HUES64 (cell line): ENCODE data around the gene ATAD1.
"Not testable (repeated sequence)": the region's sequence is repeated elsewhere in the genome, so short reads cannot be mapped to it uniquely, and the experiment has no call there.

ENCODE experiments used
- H3K27ac ChIP-seq: 2 replicates; pipeline ENCODE4 v1.7.0; 2013; ENCODE audit warnings: low read depth, low read length, inconsistent platforms
- H3K27me3 ChIP-seq: 2 replicates; pipeline ENCODE4 v1.6.1; 2013; ENCODE audit warnings: mild to moderate bottlenecking, low read length; ENCODE audit not compliant: insufficient read depth
- H3K36me3 ChIP-seq: 2 replicates; pipeline ENCODE4 v1.6.1; 2013; ENCODE audit warnings: mild to moderate bottlenecking, low read length; ENCODE audit not compliant: insufficient read depth
- H3K4me1 ChIP-seq: 2 replicates; pipeline ENCODE4 v1.6.1; 2013; ENCODE audit warnings: mild to moderate bottlenecking, low read length, moderate library complexity; ENCODE audit not compliant: insufficient read depth
- H3K4me3 ChIP-seq: 2 replicates; pipeline ENCODE4 v1.5.1; 2013; ENCODE audit warnings: mild to moderate bottlenecking, low read length, moderate library complexity
- H3K9ac ChIP-seq: 2 replicates; pipeline ENCODE4 v1.6.1; 2013; ENCODE audit warnings: mild to moderate bottlenecking, low read depth, low read length
- H3K9me3 ChIP-seq: 2 replicates; pipeline ENCODE4 v1.6.1; 2013; ENCODE audit warnings: low read depth, low read length; ENCODE audit not compliant: insufficient read depth
- WGBS: fragments of 150-250, 120-280 bp; methylation state at CpG from one replicate; pipeline ENCODE4 v1.1.7; 2013; ENCODE audit warnings: missing lambda C conversion rate; 5-methylcytosine and 5-hydroxymethylcytosine counted together

The ATAD1 gene

DNA sequence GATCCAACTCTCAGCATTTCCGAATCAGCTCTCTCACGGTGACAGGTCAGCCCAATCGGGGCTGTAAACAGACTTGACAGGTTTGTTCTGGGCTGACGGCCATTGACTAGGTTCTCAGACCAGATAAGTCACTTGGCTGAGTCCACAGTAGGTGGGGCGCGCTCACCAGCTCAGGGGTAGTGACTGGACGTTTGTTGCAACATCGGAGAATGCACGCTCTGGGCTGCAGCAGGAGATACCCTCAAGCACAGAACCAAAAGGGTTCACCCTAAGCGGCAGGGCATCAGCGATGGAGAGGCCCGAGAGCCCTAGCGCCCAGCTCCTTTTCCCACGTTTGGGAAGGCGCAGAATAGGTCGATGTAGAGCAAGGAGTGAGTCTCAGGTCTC, 43.5 kb upstream of the ATAD1 start:
- peak overlapping the region; percentile 81; the same call in 1 of the 2 replicates for H3K27ac ChIP-seq
- 12% methylated on average over 16 of the region's 16 CpGs for WGBS
- peak overlapping the region; percentile 96 for H3K4me3 ChIP-seq
- H3K9me3 ChIP-seq: no peaks in the 10 kb centered on the region
- H3K27me3 ChIP-seq: no peaks in the 10 kb centered on the region
- peak overlapping the region; percentile 78 for H3K9ac ChIP-seq
- H3K36me3 ChIP-seq: no peaks in the 10 kb centered on the region
- peaks cover 3% of the 10 kb centered on the region; the same call in 1 of the 2 replicates for H3K4me1 ChIP-seq

- no peak overlapping the region for H3K9ac ChIP-seq
- no peaks in the 10 kb centered on the region for H3K36me3 ChIP-seq
- no peak overlapping the region for H3K27ac ChIP-seq
- H3K9me3 ChIP-seq: no peaks in the 10 kb centered on the region
- 92% methylated on average over 4 of the region's 4 CpGs for WGBS
- peak overlapping the region; percentile 96 for H3K4me3 ChIP-seq
- H3K27me3 ChIP-seq: no peaks in the 10 kb centered on the region
- H3K4me1 ChIP-seq: no peaks in the 10 kb centered on the region
These were observed 42.9 kb upstream of the ATAD1 start for GRCh38 chr10:87860816-87861403.

- H3K4me3 ChIP-seq: no peak overlapping the region
- no peaks in the 10 kb centered on the region for H3K9me3 ChIP-seq
- no peaks in the 10 kb centered on the region for H3K36me3 ChIP-seq
- no peak overlapping the region for H3K27ac ChIP-seq
- WGBS: 76% methylated on average over 3 of the region's 3 CpGs
- H3K27me3 ChIP-seq: no peaks in the 10 kb centered on the region
- H3K4me1 ChIP-seq: no peaks in the 10 kb centered on the region
- H3K9ac ChIP-seq: no peak overlapping the region
These were observed 42.2 kb upstream of the ATAD1 start for GRCh38 chr10:87860156-87860795.

DNA sequence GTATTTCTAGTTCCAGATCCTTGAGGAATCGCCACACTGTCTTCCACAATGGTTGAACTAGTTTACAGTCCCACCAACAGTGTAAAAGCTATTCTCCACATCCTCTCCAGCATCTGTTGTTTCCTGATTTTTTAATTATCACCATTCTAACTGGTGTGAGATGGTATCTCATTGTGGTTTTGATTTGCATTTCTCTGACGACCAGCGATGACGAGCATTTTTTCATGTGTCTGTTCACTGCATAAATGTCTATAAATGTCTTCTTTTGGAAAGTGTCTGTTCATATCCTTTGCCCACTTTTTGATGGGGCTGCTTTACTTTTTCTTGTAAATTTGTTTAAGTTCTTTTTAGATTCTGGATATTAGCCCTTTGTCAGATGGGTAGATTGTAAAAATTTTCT, 37.6 kb upstream of the ATAD1 start:
- not testable (repeated sequence) for H3K27ac ChIP-seq, H3K27me3 ChIP-seq, H3K4me3 ChIP-seq, H3K9me3 ChIP-seq, H3K4me1 ChIP-seq, H3K36me3 ChIP-seq, H3K9ac ChIP-seq
- WGBS: 100% methylated on average over 3 of the region's 4 CpGs

DNA sequence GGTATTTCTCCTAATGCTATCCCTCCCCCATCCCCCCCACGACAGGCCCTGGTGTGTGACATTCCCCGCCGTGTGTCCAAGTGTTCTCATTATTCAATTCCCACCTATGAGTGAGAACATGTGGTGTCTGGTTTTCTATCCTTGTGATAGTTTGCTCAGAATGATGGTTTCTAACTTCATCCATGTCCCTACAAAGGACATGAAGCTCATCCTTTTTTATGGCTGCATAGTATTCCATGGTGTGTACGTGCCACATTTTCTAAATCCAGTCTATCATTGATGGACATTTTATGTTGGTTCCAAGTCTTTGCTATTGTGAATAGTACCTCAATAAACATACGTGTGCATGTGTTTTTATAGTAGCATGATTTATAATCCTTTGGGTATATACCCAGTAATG, 37.2 kb upstream of the ATAD1 start:
- 100% methylated on average over 4 of the region's 5 CpGs for WGBS
- H3K36me3 ChIP-seq, H3K9ac ChIP-seq, H3K27ac ChIP-seq, H3K27me3 ChIP-seq, H3K4me3 ChIP-seq, H3K9me3 ChIP-seq, H3K4me1 ChIP-seq: not testable (repeated sequence)

DNA sequence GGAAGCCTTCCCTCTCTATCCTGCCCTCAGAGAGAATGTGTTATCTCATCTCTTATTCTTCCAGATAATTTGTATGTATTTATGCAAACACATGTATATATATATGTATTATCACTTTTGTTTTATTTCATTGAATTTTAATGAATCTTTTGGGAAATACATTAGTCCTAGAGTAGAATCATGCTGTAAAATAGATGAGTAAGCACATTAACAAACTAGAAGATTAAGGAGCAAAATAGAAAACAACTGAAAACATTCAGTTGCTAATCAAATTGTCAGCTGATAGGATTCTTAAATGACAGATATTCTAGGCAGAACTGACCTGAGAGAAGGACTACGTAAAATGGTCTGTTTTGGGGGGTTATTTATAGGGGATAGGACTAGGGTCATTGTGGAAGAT, 34.1 kb upstream of the ATAD1 start:
- Histone ChIP-seq H3K9me3 (no peaks in the 10 kb centered on the region), H3K27me3 (no peaks in the 10 kb centered on the region), H3K27ac (no peak overlapping the region), H3K9ac (no peak overlapping the region), H3K36me3 (no peaks in the 10 kb centered on the region), H3K4me3 (no peak overlapping the region), H3K4me1 (peaks cover 3% of the 10 kb centered on the region; the same call in 1 of the 2 replicates)
- 88% methylated on average over 1 of the region's 1 CpG for WGBS

DNA sequence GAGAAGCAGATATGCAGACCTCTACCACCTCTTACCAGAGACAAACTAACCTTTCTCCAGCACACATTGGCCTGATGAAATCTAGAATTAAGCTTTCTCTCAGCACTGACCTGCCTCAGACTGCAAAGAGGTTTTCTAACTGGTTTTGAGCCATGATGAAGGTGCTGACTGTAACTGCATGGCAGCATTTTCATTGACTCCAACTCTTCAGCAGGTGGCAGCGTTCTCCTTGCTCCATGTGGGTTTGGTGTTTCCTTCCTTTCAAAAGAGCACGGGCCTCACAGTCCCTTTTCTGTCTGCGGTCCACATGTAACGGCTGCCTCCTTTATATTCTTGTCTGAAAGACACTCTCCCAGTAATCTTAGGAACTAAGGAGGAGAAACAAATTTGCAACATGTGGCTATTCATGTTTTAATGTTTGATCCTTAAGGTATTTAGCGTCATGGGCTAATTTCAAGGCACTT, 32.7 kb upstream of the ATAD1 start:
- 25% methylated on average over 5 of the region's 5 CpGs for WGBS
- H3K4me3 ChIP-seq: no peak overlapping the region

DNA sequence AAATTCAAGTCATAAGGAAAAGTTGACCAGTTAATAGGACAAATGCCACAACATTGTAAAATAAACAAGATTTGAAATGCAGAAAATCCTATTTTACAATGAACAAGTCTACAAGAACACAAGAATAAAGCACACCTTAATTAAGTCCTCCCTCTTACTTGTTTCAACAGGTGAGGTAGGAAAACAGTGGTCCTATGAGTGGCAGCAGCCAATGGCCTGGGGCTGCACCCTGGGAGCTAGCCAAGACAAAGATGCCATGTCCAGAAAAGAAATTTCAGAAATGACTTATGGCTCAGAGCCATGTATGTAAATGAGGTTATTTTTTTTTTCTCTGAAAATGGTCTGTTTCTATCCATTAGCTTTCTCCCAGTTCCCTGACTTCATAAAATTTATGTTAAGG, 31.0 kb upstream of the ATAD1 start:
- H3K9ac ChIP-seq: no peak overlapping the region
- H3K4me1 ChIP-seq: peaks cover 3% of the 10 kb centered on the region; the same call in 1 of the 2 replicates
- H3K36me3 ChIP-seq: no peaks in the 10 kb centered on the region
- H3K9me3 ChIP-seq: no peaks in the 10 kb centered on the region
- no peak overlapping the region for H3K4me3 ChIP-seq
- H3K27ac ChIP-seq: no peak overlapping the region
- H3K27me3 ChIP-seq: no peaks in the 10 kb centered on the region

More for the DNA sequence above, 32.7 kb upstream of the ATAD1 start:
- H3K27ac ChIP-seq: no peak overlapping the region
- no peaks in the 10 kb centered on the region for H3K9me3 ChIP-seq
- H3K9ac ChIP-seq: no peak overlapping the region
- peaks cover 3% of the 10 kb centered on the region; the same call in 1 of the 2 replicates for H3K4me1 ChIP-seq
- H3K36me3 ChIP-seq: no peaks in the 10 kb centered on the region
- H3K27me3 ChIP-seq: no peaks in the 10 kb centered on the region

DNA sequence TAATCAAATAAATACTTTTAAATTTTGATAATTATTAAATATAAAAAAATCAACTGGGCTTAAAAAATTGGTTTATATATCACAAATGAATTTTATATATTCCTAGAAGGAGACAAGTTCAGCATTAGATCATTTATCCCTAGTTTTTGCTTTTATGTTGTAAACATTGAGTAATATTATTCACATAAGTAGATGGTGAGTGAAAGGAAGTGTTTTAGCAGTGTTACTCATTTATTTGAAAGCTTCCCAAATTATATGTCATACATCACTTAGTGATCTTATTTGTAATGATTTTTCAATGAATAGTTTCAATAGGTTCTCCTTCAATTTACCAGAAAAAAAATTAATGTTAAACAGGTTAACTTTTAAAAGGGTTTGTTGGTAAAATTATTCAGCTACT, 29.5 kb upstream of the ATAD1 start:
- Histone ChIP-seq H3K9ac (no peak overlapping the region), H3K4me1 (peaks cover 3% of the 10 kb centered on the region; the same call in 1 of the 2 replicates), H3K4me3 (no peak overlapping the region), H3K27ac (no peak overlapping the region), H3K36me3 (no peaks in the 10 kb centered on the region), H3K27me3 (no peaks in the 10 kb centered on the region), H3K9me3 (no peaks in the 10 kb centered on the region)

DNA sequence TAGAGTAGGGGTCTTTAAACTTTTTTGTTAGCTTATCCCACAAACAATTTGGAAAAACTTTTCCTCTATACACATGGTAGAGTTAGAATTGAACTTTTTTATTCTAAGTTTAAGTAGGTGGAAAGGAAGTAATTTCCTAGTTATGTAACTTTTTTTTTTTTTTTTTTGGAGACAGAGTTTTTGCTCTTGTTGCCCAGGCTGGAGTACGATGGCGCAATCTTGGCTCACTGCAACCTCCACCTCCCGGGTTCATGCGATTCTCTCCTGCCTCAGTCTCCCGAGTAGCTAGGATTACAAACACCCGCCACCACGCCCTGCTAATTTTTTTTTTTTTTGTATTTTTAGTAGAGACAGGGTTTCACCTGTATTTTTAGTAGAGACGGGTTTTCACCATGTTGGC, 28.7 kb upstream of the ATAD1 start:
- H3K9me3 ChIP-seq, H3K4me1 ChIP-seq, H3K4me3 ChIP-seq, H3K27ac ChIP-seq, H3K27me3 ChIP-seq, H3K36me3 ChIP-seq, H3K9ac ChIP-seq: not testable (repeated sequence)
- WGBS: 98% methylated on average over 8 of the region's 8 CpGs

- Histone ChIP-seq H3K4me1 (peaks cover 2% of the 10 kb centered on the region; the same call in 1 of the 2 replicates), H3K27me3 (no peaks in the 10 kb centered on the region), H3K4me3 (no peak overlapping the region), H3K9ac (no peak overlapping the region), H3K9me3 (no peaks in the 10 kb centered on the region), H3K27ac (no peak overlapping the region), H3K36me3 (no peaks in the 10 kb centered on the region)
- 85% methylated on average over 7 of the region's 7 CpGs for WGBS
These were observed 28.0 kb upstream of the ATAD1 start for GRCh38 chr10:87846023-87846422.

DNA sequence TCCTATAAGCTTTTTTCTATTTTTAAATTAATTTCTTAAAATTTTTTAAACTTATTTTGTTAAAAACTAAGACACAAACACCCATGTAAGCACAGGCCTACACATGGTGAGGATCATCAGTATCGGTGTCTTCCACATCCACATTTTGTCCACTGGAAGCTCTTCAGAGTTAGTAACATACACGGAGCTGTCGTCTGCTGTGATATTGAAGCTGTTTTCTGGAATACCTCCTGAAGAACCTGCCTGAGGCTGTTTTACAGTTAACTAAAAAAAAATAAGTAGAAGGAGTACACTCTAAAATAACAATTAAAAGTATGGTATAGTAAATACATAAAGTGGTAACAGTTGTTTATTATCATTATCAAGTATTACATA, 27.6 kb upstream of the ATAD1 start:
- no peak overlapping the region for H3K27ac ChIP-seq
- H3K27me3 ChIP-seq: no peaks in the 10 kb centered on the region
- WGBS: 95% methylated on average over 3 of the region's 3 CpGs
- H3K9me3 ChIP-seq: no peaks in the 10 kb centered on the region
- H3K4me3 ChIP-seq: no peak overlapping the region
- H3K9ac ChIP-seq: no peak overlapping the region
- no peaks in the 10 kb centered on the region for H3K4me1 ChIP-seq
- no peaks in the 10 kb centered on the region for H3K36me3 ChIP-seq
